GM12801 (cell line): ENCODE results near the gene AIFM3.

Experiments
- CTCF ChIP-seq: IDR thresholded peaks from one replicate; pipeline ENCODE4 v1.5.1; 2011; ENCODE audit warnings: control low read depth; ENCODE audit not compliant: insufficient read length; ENCODE audit errors: extremely low read depth

Gene AIFM3

GRCh38 chr22:20966883-20967696 is at the start of gene AIFM3:
AIFM3 (plus strand) TSS chr22:20967255; CDS start chr22:20967945, 690 bp downstream.
- no peak for TF ChIP-seq CTCF

GRCh38 chr22:20918663-20919218 is 48.3 kb upstream of the AIFM3 start:
- TF ChIP-seq CTCF, result no peak

GRCh38 chr22:20919718-20920117 is 47.3 kb upstream of the AIFM3 start:
- TF ChIP-seq CTCF, result no peak

GRCh38 chr22:20920881-20921203 is 46.2 kb upstream of the AIFM3 start:
- TF ChIP-seq CTCF, result no peak

- no peak for TF ChIP-seq CTCF
These were observed 44.8 kb upstream of the AIFM3 start for GRCh38 chr22:20922141-20922751.

GRCh38 chr22:20926243-20926642 is 40.8 kb upstream of the AIFM3 start:
- no peak for TF ChIP-seq CTCF

- TF ChIP-seq CTCF, result no peak
These were observed 39.0 kb upstream of the AIFM3 start for GRCh38 chr22:20927940-20928572.
